Suppressor macrophage (primary cell): ENCODE results near the gene TSSK1B.

Source experiments
- DNase-seq, 4 experiments: peaks; one replicate each; pipeline ENCODE4 v3.0.0-alpha.2; 2020 to 2022

The TSSK1B gene

DNA sequence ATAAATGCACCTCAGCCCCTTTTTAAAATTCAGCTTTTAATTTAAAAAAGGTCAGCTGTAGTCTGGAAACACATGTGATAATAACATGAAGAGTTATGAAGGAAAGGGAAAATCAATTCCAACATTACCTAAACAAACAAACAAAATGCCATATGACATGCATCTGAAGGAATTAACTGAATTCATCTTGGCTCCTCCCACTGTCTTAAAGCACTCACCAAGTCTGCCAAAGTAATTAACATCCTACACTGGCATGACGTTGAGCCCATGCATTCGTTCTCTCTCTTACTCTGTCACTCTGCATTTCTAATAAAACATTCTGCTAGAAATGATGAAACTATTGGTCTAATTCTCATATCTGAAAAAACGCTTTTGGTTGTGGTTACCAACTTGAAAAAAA lies 37.7 kb downstream of the TSSK1B start:
- DNase-seq, result no peak

DNA sequence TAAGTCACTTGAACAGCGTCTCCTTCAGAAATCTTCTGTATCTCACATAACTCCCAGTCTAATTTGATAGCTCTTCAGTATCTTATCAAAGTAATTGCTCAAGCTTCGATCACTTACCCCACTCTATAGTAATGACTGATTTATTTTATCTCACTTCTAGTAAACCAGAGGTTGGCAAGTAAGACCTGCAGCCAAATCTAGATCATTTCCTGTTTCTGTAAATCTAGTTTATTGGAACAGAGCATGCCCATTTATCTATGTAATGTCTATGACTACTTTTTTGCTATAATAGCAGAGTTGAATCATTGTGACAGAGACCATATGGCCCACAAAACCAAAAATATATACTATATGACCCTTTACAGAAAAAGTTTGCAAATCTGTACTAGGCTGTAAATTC lies 40.1 kb downstream of the TSSK1B start:
- no peak for DNase-seq

DNA sequence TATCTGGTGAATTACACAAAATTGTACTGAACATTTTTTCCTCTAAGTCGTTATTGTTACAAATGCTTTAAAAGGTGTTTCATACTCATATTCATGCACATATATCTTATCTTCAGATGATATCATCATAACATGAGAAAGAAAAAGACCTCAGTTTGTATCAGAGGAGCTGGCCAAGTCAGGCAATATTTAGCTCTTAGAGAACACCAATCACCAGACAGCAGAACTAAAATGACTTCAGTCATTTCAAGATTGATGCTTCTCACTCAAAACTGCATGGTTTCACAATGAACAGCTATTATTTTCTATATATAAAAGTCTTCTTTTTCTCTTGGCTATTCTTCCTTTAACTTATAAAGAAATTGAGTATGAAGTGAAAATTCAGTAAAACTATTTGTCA lies 44.6 kb downstream of the TSSK1B start:
- no peak for DNase-seq

DNA sequence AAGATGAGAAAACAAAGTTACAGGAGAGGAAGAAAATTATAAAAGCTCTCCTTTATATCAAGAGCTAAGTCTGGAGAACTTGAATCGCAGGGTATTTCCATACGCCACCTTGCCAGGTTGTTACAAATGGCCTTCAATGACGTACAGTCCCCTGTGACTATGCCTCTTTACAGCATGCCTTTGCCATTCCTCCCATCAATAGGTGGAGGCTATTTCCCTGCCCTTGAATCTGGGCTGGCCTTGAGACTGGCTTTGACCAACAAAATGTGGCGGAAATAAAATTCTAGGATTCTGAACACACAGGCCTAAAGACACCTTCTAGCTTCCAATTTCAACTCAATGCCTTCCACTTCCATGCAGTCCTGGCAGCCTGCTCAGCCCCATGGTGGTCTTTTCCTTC lies 45.7 kb downstream of the TSSK1B start:
- DNase-seq, result no peak

DNA sequence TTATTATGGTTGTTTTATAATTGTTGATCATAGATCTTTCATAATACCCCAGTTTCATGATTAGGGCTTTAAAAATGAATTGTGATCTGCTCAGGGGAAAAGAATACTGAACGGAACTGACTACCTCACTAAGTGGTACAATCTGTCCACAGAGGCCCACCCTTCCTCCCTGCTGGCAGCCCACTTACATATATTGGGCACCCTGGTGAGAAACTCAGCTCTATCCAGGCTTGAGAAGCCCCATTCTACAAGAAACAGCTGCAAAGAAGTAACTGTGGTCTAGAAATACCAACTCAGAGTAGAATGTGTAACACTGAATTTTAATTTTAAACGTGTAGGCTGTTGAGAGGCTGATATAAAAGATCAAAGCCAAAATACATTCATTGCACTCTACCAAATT lies 46.9 kb downstream of the TSSK1B start:
- DNase-seq, result no peak

DNA sequence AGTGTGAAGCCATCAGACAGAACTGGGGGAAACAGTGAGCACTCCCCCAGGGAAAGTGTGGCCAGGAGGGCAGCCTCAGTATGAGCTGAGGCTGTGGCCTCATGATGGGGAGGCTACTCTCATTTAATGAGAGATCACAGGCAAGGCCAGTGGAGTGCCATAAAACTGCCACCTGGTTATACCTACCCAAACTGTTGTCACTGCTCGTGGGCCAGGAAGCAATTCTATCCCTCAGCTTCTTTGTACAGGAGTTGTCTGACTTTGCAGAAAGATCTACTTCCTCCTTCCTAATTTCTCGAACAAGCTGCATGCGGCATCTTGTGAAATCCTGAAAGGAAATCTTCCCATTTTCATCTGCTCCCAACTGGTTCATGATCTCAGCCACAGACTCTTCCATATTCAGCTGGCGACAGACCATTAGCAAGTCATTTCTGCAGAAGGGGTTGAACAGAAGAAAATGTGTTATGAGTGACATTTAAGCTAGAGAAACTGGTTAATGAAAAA lies 50.0 kb downstream of the TSSK1B start:
- DNase-seq, result peak; percentile 17 to 63 (median 44)

DNA sequence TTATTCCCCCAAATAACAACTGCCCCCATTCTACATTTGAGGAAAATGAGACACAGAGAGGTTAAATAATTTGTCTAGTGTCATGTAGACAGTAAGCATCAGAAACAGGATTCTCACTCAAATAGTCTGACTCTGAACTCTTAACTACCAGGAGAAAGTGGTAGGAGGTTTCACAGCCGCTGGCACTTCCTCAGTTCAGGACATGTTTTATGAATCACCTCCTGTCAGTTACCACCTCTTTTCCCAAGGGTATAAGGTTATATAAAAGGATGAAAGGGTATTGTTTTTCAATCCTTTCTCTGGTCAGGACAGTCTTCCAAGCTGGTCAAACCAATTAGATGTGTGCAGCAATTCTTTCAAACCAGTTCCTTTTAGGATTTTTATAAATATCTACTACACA lies 52.1 kb downstream of the TSSK1B start:
- peak in 3 of 4 experiments; percentile 49 to 61 (median 52) for DNase-seq
